RPMI7951 (cell line): ENCODE measurements around the gene ZNF749. TPM values are rescaled to one million over a fixed set of nuclear protein-coding genes. Genes with fewer than 3 reads are reported as not detected.

Experiments used
- DNase-seq: peaks from one replicate; pipeline ENCODE4 v3.0.0-alpha.2; 2012; ENCODE audit warnings: low read depth
- total RNA-seq: library from RNA; depleted of rRNA; stranded (reverse); fragments of >200 nt; shearing (Covaris generic); gene quantifications from 2 replicates; pipeline ENCODE4 v1.2.3, GENCODE V29; 2014; rRNA removed

ZNF749 gene
- 9.3 and 12.7 TPM in 2 replicates for total RNA-seq

- peak; percentile 98 for DNase-seq
Observed at GRCh38 chr19:57435062-57435978, at the start of gene ZNF749. ZNF749 (plus strand) TSS chr19:57435325; CDS start chr19:57435579, 254 bp downstream.

- no peak for DNase-seq
Observed at GRCh38 chr19:57389194-57389729, 45.9 kb upstream of the ZNF749 start.

GRCh38 chr19:57389730-57390598 is 45.2 kb upstream of the ZNF749 start, which contains the start of gene ZNF548:
ZNF548 (plus strand) TSS chr19:57389854; CDS start chr19:57390100, 246 bp downstream.
- peak; percentile 100 for DNase-seq

GRCh38 chr19:57395710-57396109 is 39.4 kb upstream of the ZNF749 start:
- DNase-seq, result no peak

DNA sequence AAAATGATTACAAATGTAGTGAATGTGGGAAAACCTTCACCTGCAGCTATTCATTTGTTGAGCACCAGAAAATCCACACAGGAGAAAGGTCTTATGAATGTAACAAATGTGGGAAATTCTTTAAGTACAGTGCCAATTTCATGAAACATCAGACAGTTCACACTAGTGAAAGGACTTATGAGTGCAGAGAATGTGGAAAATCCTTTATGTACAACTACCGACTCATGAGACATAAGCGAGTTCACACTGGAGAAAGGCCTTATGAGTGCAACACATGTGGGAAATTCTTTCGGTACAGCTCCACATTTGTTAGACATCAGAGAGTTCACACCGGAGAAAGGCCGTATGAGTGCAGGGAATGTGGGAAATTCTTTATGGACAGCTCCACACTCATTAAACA is 36.3 kb upstream of the ZNF749 start:
- no peak for DNase-seq

GRCh38 chr19:57403737-57404563 is 31.2 kb upstream of the ZNF749 start:
- no peak for DNase-seq

DNA sequence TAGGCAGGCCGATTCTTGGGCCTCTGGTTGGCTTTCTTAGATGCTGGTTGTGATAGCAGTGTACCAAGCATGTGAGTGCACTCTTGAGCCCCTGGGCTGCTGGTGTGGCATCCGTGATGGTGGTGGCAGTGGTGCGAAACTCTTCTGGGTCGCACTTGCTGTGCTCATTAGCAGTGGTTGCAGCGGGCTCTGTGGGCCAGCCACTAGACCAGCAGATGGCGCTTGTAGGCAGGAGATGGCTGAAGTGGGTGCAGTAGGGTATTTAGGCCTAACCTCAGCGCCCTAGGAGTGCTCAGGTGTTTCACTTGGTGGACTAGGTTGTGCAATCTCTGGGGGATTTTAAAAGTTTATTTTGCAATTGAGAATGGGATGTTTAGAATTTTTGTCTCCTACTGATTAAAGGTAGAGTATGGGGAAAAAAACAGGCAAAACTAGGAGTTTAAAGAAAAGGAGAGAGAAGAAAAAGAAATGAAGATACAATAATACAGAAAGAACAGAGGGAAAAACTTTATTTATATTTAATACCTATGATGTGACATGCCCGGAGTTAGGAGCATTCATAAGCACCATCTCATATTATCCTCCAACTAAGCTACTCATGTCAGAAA is 28.5 kb upstream of the ZNF749 start:
- DNase-seq, result peak; percentile 57

DNA sequence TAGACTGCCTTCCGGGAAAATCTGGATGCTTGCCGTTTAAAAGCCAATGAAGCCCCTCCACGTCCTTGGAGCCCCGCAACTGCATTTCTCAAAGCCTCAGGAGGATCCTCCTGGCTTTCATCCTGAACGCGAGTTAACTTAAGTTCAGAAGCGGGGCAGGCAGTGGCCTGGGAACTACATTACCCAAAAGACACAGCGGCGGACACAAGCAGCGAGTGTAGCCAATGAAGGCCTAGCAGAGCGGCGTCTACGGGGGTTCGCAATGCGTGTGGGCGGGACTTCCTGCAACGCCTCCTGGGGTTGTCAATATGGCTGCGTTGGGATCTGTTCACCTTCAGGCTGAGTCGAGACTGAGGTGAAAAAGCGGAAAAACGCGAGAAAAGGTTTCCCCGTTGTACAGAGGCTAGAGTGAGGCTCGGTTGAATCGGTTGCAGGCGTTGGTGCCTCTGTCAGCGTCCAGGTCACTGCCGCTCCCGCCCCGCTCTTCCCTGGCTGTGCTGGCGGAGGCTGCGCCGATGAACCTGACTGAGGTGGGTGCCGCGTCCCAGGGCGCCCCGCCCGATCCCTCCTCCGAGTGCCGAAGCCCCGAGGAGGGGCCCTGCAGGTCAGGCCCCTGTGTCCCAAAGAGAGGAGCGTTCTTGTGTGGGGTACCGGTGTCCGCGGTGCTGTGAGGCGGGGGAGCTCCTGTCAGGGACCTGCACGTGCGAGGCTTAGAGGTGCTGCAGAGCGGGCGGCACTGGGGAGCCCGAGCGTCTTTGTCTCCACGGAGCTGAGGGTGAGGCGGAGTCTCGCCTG is 24.1 kb upstream of the ZNF749 start, which contains the start of gene ZNF17:
TSS of gene ZNF17 (plus strand) at position 285 of the 795 bp plus-strand sequence. CDS start 2,455 bp downstream, outside the sequence.
- DNase-seq, result peak; percentile 95

- DNase-seq, result no peak
Observed at GRCh38 chr19:57419439-57419838, 15.7 kb upstream of the ZNF749 start.

- no peak for DNase-seq
Observed at GRCh38 chr19:57421037-57421436, 14.1 kb upstream of the ZNF749 start.

GRCh38 chr19:57434386-57435061 is 601 bp upstream of the ZNF749 start:
- DNase-seq, result no peak

DNA sequence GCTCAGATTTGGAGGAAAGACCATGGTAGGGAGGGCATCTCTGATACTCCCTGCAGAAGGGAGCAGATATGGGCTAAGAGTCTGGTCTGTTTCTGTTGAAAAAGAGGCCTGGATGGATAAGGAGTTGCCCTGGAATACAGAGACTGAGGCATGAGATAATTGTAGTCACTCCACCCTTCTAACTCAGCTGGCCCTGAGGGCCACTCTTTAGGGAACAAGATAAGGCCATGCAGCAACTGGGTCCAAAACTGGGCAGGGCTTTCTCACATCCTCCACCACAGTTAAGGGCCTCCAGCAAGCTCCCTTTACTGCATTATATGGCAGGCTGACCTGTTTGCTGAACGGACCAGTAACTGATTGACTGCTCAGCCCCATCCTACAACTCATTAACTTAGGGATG is 1.3 kb downstream of the ZNF749 start:
- no peak for DNase-seq

GRCh38 chr19:57437931-57438330 is 2.8 kb downstream of the ZNF749 start:
- DNase-seq, result no peak

- no peak for DNase-seq
Observed at GRCh38 chr19:57438925-57439324, 3.8 kb downstream of the ZNF749 start.

DNA sequence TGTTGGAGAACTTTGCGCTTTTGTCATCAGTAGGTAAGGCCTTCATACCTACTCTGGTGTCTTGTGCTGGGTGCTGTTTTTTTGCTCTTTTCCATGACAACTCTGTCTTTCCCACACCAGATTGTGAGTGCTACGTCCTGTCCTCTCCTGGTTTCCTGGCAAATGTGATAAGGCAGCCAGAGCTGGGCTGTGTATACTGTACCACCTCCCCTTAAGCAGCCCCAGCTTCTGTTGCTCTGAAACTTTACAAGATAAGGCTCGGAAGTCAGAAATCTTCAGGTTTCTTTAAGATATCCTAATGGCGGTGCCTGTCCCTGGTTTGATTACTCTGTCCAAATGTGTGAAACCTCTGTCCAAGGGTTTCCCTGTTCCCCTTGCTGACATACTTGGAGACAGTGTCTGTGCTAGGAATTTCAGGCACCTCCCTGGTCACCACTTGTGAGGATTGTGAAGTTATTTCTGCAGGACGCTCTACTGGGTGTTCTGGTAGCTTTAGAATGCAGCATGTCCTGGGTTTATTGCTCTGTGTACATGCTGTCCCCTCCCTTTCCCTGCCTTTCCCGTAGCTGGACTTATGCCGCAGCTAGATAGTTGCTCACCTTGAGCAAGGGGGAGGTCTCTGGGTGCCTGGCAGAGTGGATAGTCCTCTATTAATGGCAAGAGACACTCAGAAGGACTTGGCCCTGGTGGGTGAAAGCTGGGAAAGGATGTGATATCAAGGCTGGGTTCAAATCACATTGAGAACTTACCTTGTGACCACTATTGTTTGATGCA is 7.0 kb downstream of the ZNF749 start:
- no peak for DNase-seq

GRCh38 chr19:57443121-57443696 is 8.1 kb downstream of the ZNF749 start:
- DNase-seq, result no peak

- no peak for DNase-seq
Observed at GRCh38 chr19:57452307-57452706, 17.2 kb downstream of the ZNF749 start.
